Stimulated activated naive CD4-positive, alpha-beta T cell treated with Interleukin-2 at 50 U/mL for 16 hours (primary cell): Measurements from ENCODE around the gene ERCC4.

Experiments
- DNase-seq: peaks from one replicate; lab custom pipeline; 2025; lab: John Stamatoyannopoulos, UW

ERCC4 gene

GRCh38 chr16:13994239-13995106 lies 74.5 kb downstream of the ERCC4 start:
- DNase-seq, result no peak

GRCh38 chr16:13995194-13995593 lies 75.2 kb downstream of the ERCC4 start:
- no peak for DNase-seq

GRCh38 chr16:13996778-13997288 lies 76.9 kb downstream of the ERCC4 start:
- DNase-seq, result no peak

- DNase-seq, result no peak
Observed at GRCh38 chr16:13997526-13997925, 77.6 kb downstream of the ERCC4 start.

GRCh38 chr16:13997933-13998332 lies 78.0 kb downstream of the ERCC4 start:
- DNase-seq, result no peak

GRCh38 chr16:13999071-13999894 lies 79.3 kb downstream of the ERCC4 start:
- no peak for DNase-seq

- DNase-seq, result no peak
Observed at GRCh38 chr16:13999895-14000425, 80.0 kb downstream of the ERCC4 start.

GRCh38 chr16:14001521-14001920 lies 81.6 kb downstream of the ERCC4 start:
- no peak for DNase-seq
